ENCODE measurements around the gene RPS19BP1.
"Not testable (repeated sequence)": the region's sequence is repeated elsewhere in the genome, so short reads cannot be mapped to it uniquely, and the experiment has no call there.

Gene RPS19BP1

GRCh38 chr22:39513791-39514190 lies 18.8 kb downstream of the RPS19BP1 start:
- DNase-seq (ENCODE audit: low read depth in 2 of 2): no peak

GRCh38 chr22:39512026-39512425 lies 20.5 kb downstream of the RPS19BP1 start:
- DNase-seq (ENCODE audit: low read depth in 2 of 2): no peak

- DNase-seq (ENCODE audit: low read depth in 2 of 2): no peak
Measured at GRCh38 chr22:39511226-39511625, 21.3 kb downstream of the RPS19BP1 start.

- no peak for DNase-seq (ENCODE audit: low read depth in 2 of 2)
Measured at GRCh38 chr22:39510529-39511149, 21.9 kb downstream of the RPS19BP1 start.

GRCh38 chr22:39508393-39508792 lies 24.2 kb downstream of the RPS19BP1 start:
- DNase-seq (ENCODE audit: low read depth in 2 of 2): no peak

- not testable (repeated sequence) for DNase-seq (ENCODE audit: low read depth in 2 of 2)
Measured at GRCh38 chr22:39507021-39507420, 25.5 kb downstream of the RPS19BP1 start.

- no peak for DNase-seq (ENCODE audit: low read depth in 2 of 2)
Measured at GRCh38 chr22:39504071-39504470, 28.5 kb downstream of the RPS19BP1 start.

GRCh38 chr22:39503630-39504029 lies 28.9 kb downstream of the RPS19BP1 start:
- DNase-seq (ENCODE audit: low read depth in 2 of 2): no peak

- no peak for DNase-seq (ENCODE audit: low read depth in 2 of 2)
Measured at GRCh38 chr22:39502789-39503409, 29.6 kb downstream of the RPS19BP1 start.

GRCh38 chr22:39502109-39502788 lies 30.3 kb downstream of the RPS19BP1 start, which contains the start of gene MIEF1:
TSS of gene MIEF1 (plus strand) at chr22:39502290. CDS start at chr22:39511295, 9,005 bp downstream.
- peak; percentile 79 to 84 for DNase-seq (ENCODE audit: low read depth in 2 of 2)

GRCh38 chr22:39501644-39502108 lies 30.9 kb downstream of the RPS19BP1 start:
- no peak for DNase-seq (ENCODE audit: low read depth in 2 of 2)

GRCh38 chr22:39500101-39500500 lies 32.4 kb downstream of the RPS19BP1 start:
- no peak for DNase-seq (ENCODE audit: low read depth in 2 of 2)

GRCh38 chr22:39498802-39499201 lies 33.7 kb downstream of the RPS19BP1 start:
- no peak for DNase-seq (ENCODE audit: low read depth in 2 of 2)

GRCh38 chr22:39498368-39498767 lies 34.2 kb downstream of the RPS19BP1 start:
- DNase-seq (ENCODE audit: low read depth in 2 of 2): no peak

GRCh38 chr22:39497429-39497828 lies 35.1 kb downstream of the RPS19BP1 start:
- DNase-seq (ENCODE audit: low read depth in 2 of 2): no peak

- DNase-seq (ENCODE audit: low read depth in 2 of 2): peak in 1 of 2 donors; percentile 18
Measured at GRCh38 chr22:39496131-39496838, 36.3 kb downstream of the RPS19BP1 start.

GRCh38 chr22:39494471-39495120 lies 38.0 kb downstream of the RPS19BP1 start:
- DNase-seq (ENCODE audit: low read depth in 2 of 2): no peak

GRCh38 chr22:39493759-39494158 lies 38.8 kb downstream of the RPS19BP1 start:
- no peak for DNase-seq (ENCODE audit: low read depth in 2 of 2)

GRCh38 chr22:39492186-39492585 lies 40.4 kb downstream of the RPS19BP1 start:
- no peak for DNase-seq (ENCODE audit: low read depth in 2 of 2)

- no peak for DNase-seq (ENCODE audit: low read depth in 2 of 2)
Measured at GRCh38 chr22:39491696-39492095, 40.9 kb downstream of the RPS19BP1 start.

GRCh38 chr22:39490966-39491680 lies 41.4 kb downstream of the RPS19BP1 start:
- no peak for DNase-seq (ENCODE audit: low read depth in 2 of 2)

Data from stimulated activated CD8-positive, alpha-beta memory T cell treated with anti-CD3 and anti-CD28 coated beads, Interleukin-15, amount 100 ng/mL, for 4 hours (primary cell).